Epithelial cell of esophagus (primary cell): ENCODE results near the gene TFEB.

Experiments
- DNase-seq: peaks from one replicate; pipeline ENCODE4 v3.0.0; 2010; ENCODE audit warnings: low read depth
- H3K4me3 ChIP-seq: 2 replicates; pipeline ENCODE4 v1.5.1; 2011; ENCODE audit warnings: mild to moderate bottlenecking, low read length, control low read depth
- TF ChIP-seq, protein P1 (sequence below): IDR thresholded peaks from 2 replicates; pipeline ENCODE4 v1.5.1; 2011; ENCODE audit warnings: low read depth, mild to moderate bottlenecking, low read length, control low read depth, inconsistent platforms; ENCODE audit not compliant: insufficient read depth; ENCODE audit errors: missing control alignments

TFEB gene

DNA sequence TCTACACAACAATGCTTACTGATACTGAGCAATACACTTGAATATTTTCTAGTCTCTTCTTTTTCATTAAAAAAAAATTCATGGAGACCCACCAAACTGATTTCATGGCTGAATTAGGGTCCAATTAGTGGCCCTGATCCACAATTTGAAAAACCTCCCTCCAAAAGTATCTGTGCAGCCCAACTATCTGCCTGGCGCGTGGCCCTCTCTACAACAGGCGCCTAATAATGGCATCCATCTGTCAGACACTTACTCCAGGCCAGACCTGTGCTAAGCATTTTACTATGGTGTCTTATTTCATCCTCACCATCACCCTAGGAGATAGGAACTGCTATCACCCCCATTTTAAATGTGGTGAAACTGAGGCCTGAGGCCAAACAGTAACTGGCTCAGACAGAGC, 14.0 kb downstream of the TFEB start:
- no peak for DNase-seq
- H3K4me3 ChIP-seq, result no peak overlapping the region

GRCh38 chr6:41720783-41721182, 14.6 kb downstream of the TFEB start:
- TF ChIP-seq, protein P1, sequence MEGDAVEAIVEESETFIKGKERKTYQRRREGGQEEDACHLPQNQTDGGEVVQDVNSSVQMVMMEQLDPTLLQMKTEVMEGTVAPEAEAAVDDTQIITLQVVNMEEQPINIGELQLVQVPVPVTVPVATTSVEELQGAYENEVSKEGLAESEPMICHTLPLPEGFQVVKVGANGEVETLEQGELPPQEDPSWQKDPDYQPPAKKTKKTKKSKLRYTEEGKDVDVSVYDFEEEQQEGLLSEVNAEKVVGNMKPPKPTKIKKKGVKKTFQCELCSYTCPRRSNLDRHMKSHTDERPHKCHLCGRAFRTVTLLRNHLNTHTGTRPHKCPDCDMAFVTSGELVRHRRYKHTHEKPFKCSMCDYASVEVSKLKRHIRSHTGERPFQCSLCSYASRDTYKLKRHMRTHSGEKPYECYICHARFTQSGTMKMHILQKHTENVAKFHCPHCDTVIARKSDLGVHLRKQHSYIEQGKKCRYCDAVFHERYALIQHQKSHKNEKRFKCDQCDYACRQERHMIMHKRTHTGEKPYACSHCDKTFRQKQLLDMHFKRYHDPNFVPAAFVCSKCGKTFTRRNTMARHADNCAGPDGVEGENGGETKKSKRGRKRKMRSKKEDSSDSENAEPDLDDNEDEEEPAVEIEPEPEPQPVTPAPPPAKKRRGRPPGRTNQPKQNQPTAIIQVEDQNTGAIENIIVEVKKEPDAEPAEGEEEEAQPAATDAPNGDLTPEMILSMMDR, result no peak
- no peak overlapping the region for H3K4me3 ChIP-seq
- no peak for DNase-seq

More for the DNA sequence above, 14.0 kb downstream of the TFEB start:
- TF ChIP-seq, protein P1, result no peak

DNA sequence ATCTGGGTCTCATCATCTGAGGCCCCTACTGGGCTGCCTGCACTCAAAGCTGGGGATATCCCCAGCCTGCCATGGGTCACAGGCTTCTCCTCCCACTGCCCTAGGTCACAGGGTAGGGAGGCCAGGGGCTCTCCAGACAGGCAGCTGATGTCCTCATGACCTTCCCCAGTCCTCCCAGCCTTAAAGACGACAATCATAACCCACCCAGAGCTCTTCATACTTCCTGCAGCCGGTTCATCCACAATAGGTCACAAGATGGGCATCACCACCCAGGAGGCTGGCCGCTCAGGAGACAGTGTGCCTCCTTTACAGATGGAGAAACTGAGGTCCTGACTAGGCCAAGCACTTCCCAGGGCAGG, 15.2 kb downstream of the TFEB start:
- no peak for DNase-seq
- TF ChIP-seq, protein P1, result no peak
- H3K4me3 ChIP-seq, result no peak overlapping the region

DNA sequence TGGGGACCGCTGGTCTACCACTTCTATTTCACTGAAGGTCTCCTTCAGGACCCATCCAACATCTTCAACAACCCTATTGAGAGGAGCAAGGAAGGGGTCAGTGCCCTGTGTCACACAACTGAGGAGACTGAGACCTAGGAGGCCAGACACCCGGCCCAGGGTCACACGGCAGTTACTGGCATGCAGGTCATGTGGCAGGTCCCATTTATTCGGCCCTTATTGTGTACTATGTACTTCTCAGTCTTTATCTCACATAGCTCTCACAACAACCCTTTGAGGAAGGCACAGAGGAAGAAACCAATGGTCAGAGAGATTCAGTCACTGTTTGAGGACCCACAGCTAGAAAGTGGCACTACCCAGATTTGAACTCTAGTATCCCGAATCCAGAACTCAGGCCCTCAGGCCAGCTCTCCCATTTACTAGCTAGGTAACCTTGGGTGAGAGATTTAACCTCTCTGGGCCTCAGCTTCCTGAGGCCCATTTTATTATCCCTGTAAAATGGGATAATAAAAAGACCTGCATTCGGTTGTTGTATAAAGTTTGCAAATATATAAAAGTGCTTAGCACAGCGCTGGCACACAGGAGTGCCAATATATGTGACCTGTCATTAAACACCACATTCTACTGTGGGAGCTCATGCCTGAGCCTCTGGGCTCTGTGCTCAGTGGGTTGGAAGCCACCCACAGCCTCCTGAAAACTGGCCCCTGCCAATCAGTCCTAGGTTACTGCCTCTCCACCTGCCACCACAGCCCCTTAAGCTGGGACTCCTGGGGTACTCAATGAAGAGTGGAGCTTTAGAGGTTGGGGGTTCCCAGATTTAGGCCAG, 15.8 kb downstream of the TFEB start:
- TF ChIP-seq, protein P1, result no peak
- DNase-seq, result no peak
- H3K4me3 ChIP-seq, result no peak overlapping the region

- peak; percentile 47 for DNase-seq
- H3K4me3 ChIP-seq, result no peak overlapping the region
- TF ChIP-seq, protein P1, result no peak
These were observed 16.6 kb downstream of the TFEB start for GRCh38 chr6:41718828-41719227.

DNA sequence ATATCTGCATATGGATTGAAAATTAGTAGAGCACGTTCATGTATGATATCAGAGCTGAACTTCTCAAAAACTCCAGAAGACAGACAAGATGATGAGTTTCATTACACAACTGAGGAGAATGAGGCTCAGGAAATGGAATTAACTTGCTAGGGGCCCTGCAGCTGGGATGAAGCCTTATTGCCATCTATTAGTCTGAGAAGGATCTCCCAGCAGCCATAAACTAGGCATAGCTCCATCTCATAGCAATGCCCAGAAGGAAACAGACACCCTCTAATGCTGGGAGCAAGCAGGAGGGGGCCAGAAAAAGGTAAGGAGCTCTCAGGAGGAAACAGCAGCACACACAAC, 18.0 kb downstream of the TFEB start:
- no peak overlapping the region for H3K4me3 ChIP-seq
- DNase-seq, result no peak

More for the DNA sequence above, 18.0 kb downstream of the TFEB start:
- TF ChIP-seq, protein P1, result no peak
